ENCODE results near the gene SEMA5B. TPM values are rescaled to one million over a fixed set of nuclear protein-coding genes. Genes with fewer than 3 reads are reported as not detected.

The SEMA5B gene
- total RNA-seq, 1 donor from 2014 or later: 1.1 TPM

DNA sequence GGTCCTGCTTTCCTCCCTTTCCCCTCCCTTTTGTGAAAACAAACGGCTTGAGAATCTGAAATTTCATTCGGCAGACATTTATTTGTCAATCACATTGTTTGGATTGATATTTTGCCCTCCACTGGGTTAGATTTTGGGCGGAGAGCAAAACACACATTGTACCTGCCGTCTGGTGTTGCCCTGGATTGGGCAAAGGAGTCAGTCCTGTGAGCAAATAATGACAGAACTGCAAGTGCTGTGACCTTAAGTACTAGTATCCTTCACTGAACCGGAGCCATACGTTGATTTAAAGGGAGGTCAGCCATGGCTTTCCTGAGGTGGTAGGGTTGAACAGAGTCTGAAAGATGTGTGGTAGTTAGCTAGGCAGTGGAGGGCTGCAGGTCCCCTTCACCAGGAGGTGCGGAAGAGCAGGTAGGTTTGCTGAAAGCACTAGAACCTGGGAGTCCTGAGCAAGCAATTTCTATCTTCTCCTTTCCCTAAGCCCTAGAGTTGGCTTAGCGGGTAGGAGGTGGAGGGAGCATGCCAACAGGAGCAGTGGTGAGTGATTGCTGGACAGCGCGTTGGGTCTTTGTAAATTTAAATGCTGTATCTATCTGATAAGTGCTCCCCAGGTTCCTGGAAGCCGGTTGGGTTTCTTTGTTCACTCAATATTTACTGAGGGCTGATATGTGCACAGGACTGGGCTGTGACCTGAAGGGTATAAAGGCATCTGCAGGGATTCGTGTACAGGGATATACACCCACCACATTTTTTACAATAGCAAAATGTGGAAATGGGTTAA lies 41.2 kb upstream of the SEMA5B start:
- H3K27ac Mint-ChIP-seq (ENCODE audit: unreplicated experiment): no peak overlapping the region
- H3K36me3 Mint-ChIP-seq (ENCODE audit: low read depth, unreplicated experiment): no peaks in the 10 kb centered on the region
- peaks cover 11% of the 10 kb centered on the region for H3K27me3 Mint-ChIP-seq (ENCODE audit: unreplicated experiment)
- no peak for DNase-seq (ENCODE audit: low spot score)
- TF ChIP-seq, protein P1, sequence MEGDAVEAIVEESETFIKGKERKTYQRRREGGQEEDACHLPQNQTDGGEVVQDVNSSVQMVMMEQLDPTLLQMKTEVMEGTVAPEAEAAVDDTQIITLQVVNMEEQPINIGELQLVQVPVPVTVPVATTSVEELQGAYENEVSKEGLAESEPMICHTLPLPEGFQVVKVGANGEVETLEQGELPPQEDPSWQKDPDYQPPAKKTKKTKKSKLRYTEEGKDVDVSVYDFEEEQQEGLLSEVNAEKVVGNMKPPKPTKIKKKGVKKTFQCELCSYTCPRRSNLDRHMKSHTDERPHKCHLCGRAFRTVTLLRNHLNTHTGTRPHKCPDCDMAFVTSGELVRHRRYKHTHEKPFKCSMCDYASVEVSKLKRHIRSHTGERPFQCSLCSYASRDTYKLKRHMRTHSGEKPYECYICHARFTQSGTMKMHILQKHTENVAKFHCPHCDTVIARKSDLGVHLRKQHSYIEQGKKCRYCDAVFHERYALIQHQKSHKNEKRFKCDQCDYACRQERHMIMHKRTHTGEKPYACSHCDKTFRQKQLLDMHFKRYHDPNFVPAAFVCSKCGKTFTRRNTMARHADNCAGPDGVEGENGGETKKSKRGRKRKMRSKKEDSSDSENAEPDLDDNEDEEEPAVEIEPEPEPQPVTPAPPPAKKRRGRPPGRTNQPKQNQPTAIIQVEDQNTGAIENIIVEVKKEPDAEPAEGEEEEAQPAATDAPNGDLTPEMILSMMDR (IDR thresholded peaks at IDR 0.05; ENCODE audit: unreplicated experiment): no peak
- H3K4me1 Mint-ChIP-seq (ENCODE audit: unreplicated experiment): peaks cover 12% of the 10 kb centered on the region
- no peaks in the 10 kb centered on the region for H3K9me3 Mint-ChIP-seq (ENCODE audit: unreplicated experiment)
- peak overlapping the region; percentile 93 for H3K4me3 Mint-ChIP-seq (ENCODE audit: unreplicated experiment)

DNA sequence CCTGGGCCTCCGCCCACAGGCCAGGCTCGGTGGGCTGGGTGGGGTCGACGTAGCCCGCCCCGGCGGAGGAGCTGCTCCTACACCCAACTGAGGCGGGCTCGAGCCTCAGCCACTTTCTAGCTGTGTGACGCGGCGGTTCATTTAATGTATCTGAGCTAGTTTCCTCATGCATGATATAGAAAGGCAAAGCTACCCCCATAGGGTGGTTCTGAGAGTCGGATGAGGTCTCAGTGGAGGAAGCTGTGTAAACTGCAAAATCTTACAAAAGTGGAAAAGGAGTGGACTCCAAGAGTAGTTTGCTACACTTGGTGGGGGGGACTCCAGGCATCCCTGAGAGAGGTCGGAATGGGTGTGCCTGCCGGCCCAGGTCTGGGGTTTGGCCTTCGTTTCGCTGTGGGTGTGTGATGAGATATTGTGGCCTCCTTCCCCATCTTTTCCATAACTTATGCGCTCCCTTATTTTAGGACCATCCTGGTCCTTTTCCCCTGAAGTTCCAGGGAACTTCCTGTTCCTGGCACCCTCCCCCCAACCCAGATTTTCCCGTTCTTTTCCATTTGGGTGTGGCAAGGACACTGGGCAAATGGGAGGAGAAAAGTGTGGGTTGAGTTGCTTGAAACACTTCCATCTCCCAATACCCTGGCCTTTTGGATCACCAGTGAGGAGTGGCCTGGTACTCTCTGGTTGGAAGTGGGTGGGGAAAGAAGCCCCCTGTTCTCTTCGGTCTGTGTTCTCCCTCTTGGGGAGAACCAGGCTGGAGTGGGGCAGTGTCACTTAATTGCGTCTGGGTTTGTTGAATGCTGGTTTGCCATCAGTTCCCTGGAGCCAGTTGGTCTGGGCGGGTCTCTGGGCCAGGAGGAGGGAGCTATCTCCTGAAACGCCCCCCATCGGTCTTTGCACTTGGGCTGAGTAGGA lies 40.4 kb upstream of the SEMA5B start:
- no peaks in the 10 kb centered on the region for H3K9me3 Mint-ChIP-seq (ENCODE audit: unreplicated experiment)
- no peak for DNase-seq (ENCODE audit: low spot score)
- H3K27ac Mint-ChIP-seq (ENCODE audit: unreplicated experiment): no peak overlapping the region

DNA sequence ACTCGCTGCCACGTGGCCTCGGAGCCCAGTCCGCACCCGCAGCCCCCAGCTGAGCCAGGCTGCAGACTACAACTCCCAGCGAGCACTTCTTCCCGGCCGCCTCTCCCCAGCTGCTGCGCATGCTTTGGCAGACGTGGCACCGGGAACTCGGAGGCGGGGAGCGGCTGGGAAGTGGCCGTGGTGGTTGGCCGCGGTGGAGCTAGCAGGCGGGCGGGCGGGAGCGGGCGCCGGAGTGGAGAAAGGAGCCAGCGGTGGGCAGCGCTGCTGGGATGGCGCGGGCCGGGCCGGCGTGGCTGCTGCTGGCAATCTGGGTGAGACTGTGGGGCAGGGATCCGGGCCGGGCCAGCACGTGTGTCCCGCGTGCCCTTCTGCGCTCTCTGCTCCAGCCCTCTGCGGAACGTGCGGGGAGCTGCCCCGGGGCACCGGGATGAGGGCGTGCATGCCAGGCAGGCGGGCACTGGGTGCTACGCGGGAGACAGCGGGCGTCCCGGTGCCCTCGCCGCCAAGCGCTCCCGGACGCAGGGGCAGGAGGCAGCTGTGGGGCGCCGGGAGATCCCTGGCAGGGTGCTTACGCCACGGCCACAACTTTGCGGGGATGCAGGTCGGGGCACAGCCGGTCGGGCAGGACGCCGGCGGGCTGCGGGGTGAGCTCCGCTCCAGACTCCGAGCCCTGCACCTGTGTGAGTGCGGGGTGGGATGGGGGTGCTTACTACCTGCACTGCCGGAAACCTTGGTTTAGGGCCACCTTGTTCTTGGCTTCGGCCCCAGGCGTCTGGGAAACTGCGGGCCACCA lies 39.5 kb upstream of the SEMA5B start, which contains the start of gene PDIA5:
TSS of gene PDIA5 (plus strand) at position 130 of the 793 bp plus-strand sequence. CDS start at position 270, 140 bp downstream.
- H3K27me3 Mint-ChIP-seq (ENCODE audit: unreplicated experiment): peaks cover 11% of the 10 kb centered on the region
- H3K9me3 Mint-ChIP-seq (ENCODE audit: unreplicated experiment): no peaks in the 10 kb centered on the region
- no peak within 1 kb of the TSS for H3K27ac Mint-ChIP-seq (ENCODE audit: unreplicated experiment)
- H3K4me3 Mint-ChIP-seq (ENCODE audit: unreplicated experiment): peak within 1 kb of the TSS; percentile 93
- H3K36me3 Mint-ChIP-seq (ENCODE audit: low read depth, unreplicated experiment): no peaks in the 10 kb centered on the region
- H3K4me1 Mint-ChIP-seq (ENCODE audit: unreplicated experiment): peaks cover 12% of the 10 kb centered on the region
- DNase-seq (ENCODE audit: low spot score): peak; percentile 85
- TF ChIP-seq, protein P1 (IDR thresholded peaks at IDR 0.05; ENCODE audit: unreplicated experiment): no peak

More for the DNA sequence above, 40.4 kb upstream of the SEMA5B start:
- H3K36me3 Mint-ChIP-seq (ENCODE audit: low read depth, unreplicated experiment): no peaks in the 10 kb centered on the region
- peaks cover 12% of the 10 kb centered on the region for H3K4me1 Mint-ChIP-seq (ENCODE audit: unreplicated experiment)
- TF ChIP-seq, protein P1 (IDR thresholded peaks at IDR 0.05; ENCODE audit: unreplicated experiment): no peak
- peak overlapping the region; percentile 93 for H3K4me3 Mint-ChIP-seq (ENCODE audit: unreplicated experiment)
- peaks cover 11% of the 10 kb centered on the region for H3K27me3 Mint-ChIP-seq (ENCODE audit: unreplicated experiment)

DNA sequence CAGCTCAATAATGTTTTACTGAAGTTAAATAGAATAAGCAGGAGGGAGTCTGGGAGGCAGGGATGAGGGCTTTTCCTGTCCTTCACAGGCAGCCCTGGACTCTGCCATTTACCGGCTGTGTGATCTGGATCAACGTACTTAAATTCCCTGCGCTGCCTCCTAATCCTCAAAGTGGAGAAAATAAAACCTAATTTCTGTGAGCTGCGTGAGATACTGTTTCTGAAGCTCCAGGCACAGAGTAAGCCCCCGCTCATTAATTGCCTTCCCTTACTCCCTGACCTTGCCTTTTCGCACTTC lies 39.0 kb upstream of the SEMA5B start:
- TF ChIP-seq, protein P1 (IDR thresholded peaks at IDR 0.05; ENCODE audit: unreplicated experiment): no peak
- Mint-ChIP-seq H3K36me3 (ENCODE audit: low read depth, unreplicated experiment) (no peaks in the 10 kb centered on the region), H3K4me1 (ENCODE audit: unreplicated experiment) (peaks cover 12% of the 10 kb centered on the region), H3K27ac (ENCODE audit: unreplicated experiment) (no peak overlapping the region), H3K9me3 (ENCODE audit: unreplicated experiment) (no peaks in the 10 kb centered on the region), H3K4me3 (ENCODE audit: unreplicated experiment) (peak overlapping the region; percentile 89), H3K27me3 (ENCODE audit: unreplicated experiment) (peaks cover 13% of the 10 kb centered on the region)
- DNase-seq (ENCODE audit: low spot score): no peak
